Gastroesophageal sphincter (tissue), 3 donors: ENCODE data around the gene SLC35B2.

Experiments used
- POLR2AphosphoS5 ChIP-seq: sonication (generic); formaldehyde crosslinking; IDR thresholded peaks from one replicate; pipeline ENCODE4 v1.6.1; 2017; ENCODE audit warnings: antibody characterized with exemption
- TF ChIP-seq, protein P1 (sequence below), 4 experiments: fragments of 200-600 bp in 2 of 4; fragments of 450-650 bp in 2 of 4; sonication (generic) in 1 of 4; IDR thresholded peaks; one replicate each; pipeline ENCODE4 v1.5.1; 2017 to 2019; ENCODE audit warnings: antibody characterized with exemption in 4 of 4, mild to moderate bottlenecking in 2 of 4, moderate library complexity in 2 of 4

DNA sequence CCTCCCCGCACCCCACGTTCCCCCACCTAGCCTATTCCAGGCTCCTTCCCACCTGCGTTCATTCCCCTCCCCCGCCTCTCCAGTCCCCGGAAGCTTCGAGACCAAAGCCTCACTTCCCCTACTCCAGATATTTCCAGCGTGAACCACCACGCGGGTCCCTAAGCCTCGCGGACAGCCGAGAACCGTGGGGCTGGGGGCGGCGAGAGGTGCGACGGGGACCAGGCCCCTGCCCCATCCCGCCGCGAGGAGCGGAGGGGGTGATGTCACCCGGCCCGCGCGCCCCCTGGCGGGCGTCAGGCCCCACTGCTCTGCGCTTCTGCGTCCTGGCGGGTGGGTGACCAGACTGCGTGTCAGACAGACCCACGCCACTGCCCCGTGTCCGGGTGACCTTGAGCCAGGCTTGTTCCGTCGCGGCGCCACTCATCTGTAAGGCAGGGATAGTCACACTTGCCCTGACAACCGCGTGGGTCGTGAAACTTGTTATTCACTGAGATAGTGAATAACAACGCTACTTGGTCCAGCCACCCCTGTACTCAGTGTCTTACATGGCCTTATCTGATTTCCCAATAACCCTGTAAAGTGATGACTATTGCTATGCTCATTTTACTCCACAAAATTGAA is 19.4 kb downstream of the SLC35B2 start:
- TF ChIP-seq POLR2AphosphoS5 = peak; percentile 33
- TF ChIP-seq, protein P1, sequence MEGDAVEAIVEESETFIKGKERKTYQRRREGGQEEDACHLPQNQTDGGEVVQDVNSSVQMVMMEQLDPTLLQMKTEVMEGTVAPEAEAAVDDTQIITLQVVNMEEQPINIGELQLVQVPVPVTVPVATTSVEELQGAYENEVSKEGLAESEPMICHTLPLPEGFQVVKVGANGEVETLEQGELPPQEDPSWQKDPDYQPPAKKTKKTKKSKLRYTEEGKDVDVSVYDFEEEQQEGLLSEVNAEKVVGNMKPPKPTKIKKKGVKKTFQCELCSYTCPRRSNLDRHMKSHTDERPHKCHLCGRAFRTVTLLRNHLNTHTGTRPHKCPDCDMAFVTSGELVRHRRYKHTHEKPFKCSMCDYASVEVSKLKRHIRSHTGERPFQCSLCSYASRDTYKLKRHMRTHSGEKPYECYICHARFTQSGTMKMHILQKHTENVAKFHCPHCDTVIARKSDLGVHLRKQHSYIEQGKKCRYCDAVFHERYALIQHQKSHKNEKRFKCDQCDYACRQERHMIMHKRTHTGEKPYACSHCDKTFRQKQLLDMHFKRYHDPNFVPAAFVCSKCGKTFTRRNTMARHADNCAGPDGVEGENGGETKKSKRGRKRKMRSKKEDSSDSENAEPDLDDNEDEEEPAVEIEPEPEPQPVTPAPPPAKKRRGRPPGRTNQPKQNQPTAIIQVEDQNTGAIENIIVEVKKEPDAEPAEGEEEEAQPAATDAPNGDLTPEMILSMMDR (IDR thresholded peaks at IDR 0.05) = peak in 3 of 4 experiments; percentile 97 to 100 (median 99)
